Heart right ventricle (tissue), 16 donors: Measurements from ENCODE around the gene BNC2. TPM values are rescaled to one million over a fixed set of nuclear protein-coding genes. Genes with fewer than 3 reads are reported as not detected.

ENCODE experiments used
- ATAC-seq, 8 donors: fragments of 200-7000 bp; cut with Tn5 transposase; one replicate each; pipeline ENCODE4 v1.9.1; 2020; ENCODE audit warnings: mild to moderate bottlenecking in 8 of 8, moderate library complexity in 8 of 8, moderate number of reproducible peaks in 1 of 8
- DNase-seq, 2 donors: peaks; one replicate each; pipeline ENCODE4 v3.0.0-alpha.2; 2020
- H3K27ac ChIP-seq, 10 donors: fragments of 200-600 bp; sonication (generic) in 2 of 10; one replicate each; pipeline versions ENCODE4 v1.5.0 to v1.8.0; 2020 to 2022; ENCODE audit warnings: mild to moderate bottlenecking in 3 of 10
- H3K27me3 ChIP-seq, 7 donors: fragments of 200-600 bp; one replicate each; pipeline ENCODE4 v1.8.0; 2021 to 2022; ENCODE audit warnings: mild to moderate bottlenecking in 2 of 7
- H3K36me3 ChIP-seq, 9 donors: fragments of 200-600 bp; sonication (generic) in 1 of 9; one replicate each; pipeline versions ENCODE4 v1.5.0 to v1.8.0; 2020 to 2022; ENCODE audit warnings: mild to moderate bottlenecking in 2 of 9
- H3K4me1 ChIP-seq, 9 donors: fragments of 200-600 bp; sonication (generic) in 1 of 9; one replicate each; pipeline versions ENCODE4 v1.5.0 to v1.8.0; 2020 to 2022; ENCODE audit warnings: mild to moderate bottlenecking in 4 of 9
- H3K4me3 ChIP-seq, 10 donors: fragments of 200-600 bp; sonication (generic) in 2 of 10; one replicate each; pipeline versions ENCODE4 v1.5.0 to v1.8.0; 2020 to 2022; ENCODE audit warnings: mild to moderate bottlenecking in 7 of 10, moderate library complexity in 2 of 10
- H3K9me3 ChIP-seq, 11 donors: fragments of 200-600 bp in 10 of 11; sonication (generic) in 2 of 11; one replicate each; pipeline versions ENCODE4 v1.5.0 to v1.8.0; 2013 to 2022; ENCODE audit warnings: mild to moderate bottlenecking in 2 of 11, control low read depth in 1 of 11, moderate library complexity in 1 of 11
- WGBS, 2 donors: extraction: QIAGEN DNeasy Blood & Tissue Kit; methylation state at CpG; one replicate each; pipeline ENCODE4 v1.1.7; 2013; ENCODE audit warnings: inconsistent platforms in 1 of 2; 5-methylcytosine and 5-hydroxymethylcytosine counted together
- intact Hi-C, 10 donors: fragments of 100-400 bp; cut with DNase I; formaldehyde crosslinking; loops; one replicate each; pipeline versions ENCODE4 v1.11.1 to v1.14.2; 2022
- polyA plus RNA-seq, 2 donors: library from polyadenylated mRNA; stranded (reverse); fragments of 200-250 nt; gene quantifications; one replicate each; pipeline ENCODE4 v1.2.3, GENCODE V29; 2013
- total RNA-seq, 10 donors: library from RNA; stranded (reverse); fragmentation: NEBNext Ultra II Directional in 3 of 10; extraction: Animal tissue kit (Norgen Biotek cat#: 25700) in 3 of 10; gene quantifications; one replicate each; pipeline versions ENCODE4 v1.2.1 to v1.2.4, GENCODE V29; 2021 to 2023
- TF ChIP-seq, protein P1 (sequence below), 9 donors: fragments of 200-600 bp; sonication (generic) in 2 of 9; IDR thresholded peaks; one replicate each; pipeline versions ENCODE4 v1.5.0 to v1.8.0; 2021 to 2022; ENCODE audit warnings: antibody characterized with exemption in 9 of 9, mild to moderate bottlenecking in 5 of 9, moderate library complexity in 1 of 9
- donor health status: Arrhythmogenic right ventricular cardiomyopathy.
- donor health status: ischemic (EF 13 %, LVEDD 7.1; RV severe dilation, severe dysfunction).
- donor health status: healthy with polysubstance abuse.
- donor health status: DM: no; HTN: yes; CAD: no.
- donor health status: DM: no; HTN: no; CAD: no.
- donor health status: ischemic (EF 25% LVEDD 6.9; RV normal size, moderate dysfunction).
- donor health status: ischemic (EF 25% LVEDD 5.7; RV mildly dilated, moderate dysfunction).
- donor health status: healthy.
- donor health status: DM: yes; HTN: yes; CAD: no.
- donor health status: Ischemic cardiomyopathy.
- donor health status: ischemic (EF 35%, LVEDD 5.7; RV mildly dilated, moderate dysfunction).
- donor health status: nonischemic (EF 11% LVEDD 7.7; RV severe dilation, severe dysfunction).
- donor health status: DM: yes; HTN: yes; CAD: no.
- donor health status: PGD.
- donor health status: ischemic (EF 29% LVEDD 5.4; RV normal size, mild dysfunction).
- donor health status: nonischemic (EF 23%, LVEDD 6.1; RV moderate dilation, normal function).

Gene BNC2
- total and polyA plus RNA-seq, 12 donors: 0.49 to 7.3 (median 3.2) TPM

DNA sequence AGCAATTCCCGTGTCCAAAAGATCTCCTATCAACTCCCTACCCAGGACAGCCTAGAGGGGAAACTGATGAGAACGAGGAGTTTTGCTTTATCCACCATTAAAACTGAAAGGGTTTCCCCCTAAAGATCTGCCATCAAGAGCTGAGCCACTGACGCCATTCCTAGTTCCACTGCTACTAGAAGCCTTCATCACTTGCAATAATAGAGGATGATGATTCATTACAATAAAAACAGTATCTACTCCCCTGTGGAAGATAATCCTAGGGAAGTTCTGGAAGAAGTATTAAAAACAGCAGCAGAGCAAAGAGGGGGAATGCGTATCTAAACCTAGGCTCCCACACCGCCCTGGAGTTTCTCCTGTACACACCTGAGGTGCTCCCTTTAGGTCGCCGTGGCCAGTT lies 394.5 kb downstream of the BNC2 start:
- no peak overlapping the region for H3K4me3 ChIP-seq
- WGBS, 2 donors: 84% methylated on average over 7 of the region's 7 CpGs
- H3K4me1 ChIP-seq: no peaks in the 10 kb centered on the region
- no peak for ATAC-seq
- TF ChIP-seq, protein P1, sequence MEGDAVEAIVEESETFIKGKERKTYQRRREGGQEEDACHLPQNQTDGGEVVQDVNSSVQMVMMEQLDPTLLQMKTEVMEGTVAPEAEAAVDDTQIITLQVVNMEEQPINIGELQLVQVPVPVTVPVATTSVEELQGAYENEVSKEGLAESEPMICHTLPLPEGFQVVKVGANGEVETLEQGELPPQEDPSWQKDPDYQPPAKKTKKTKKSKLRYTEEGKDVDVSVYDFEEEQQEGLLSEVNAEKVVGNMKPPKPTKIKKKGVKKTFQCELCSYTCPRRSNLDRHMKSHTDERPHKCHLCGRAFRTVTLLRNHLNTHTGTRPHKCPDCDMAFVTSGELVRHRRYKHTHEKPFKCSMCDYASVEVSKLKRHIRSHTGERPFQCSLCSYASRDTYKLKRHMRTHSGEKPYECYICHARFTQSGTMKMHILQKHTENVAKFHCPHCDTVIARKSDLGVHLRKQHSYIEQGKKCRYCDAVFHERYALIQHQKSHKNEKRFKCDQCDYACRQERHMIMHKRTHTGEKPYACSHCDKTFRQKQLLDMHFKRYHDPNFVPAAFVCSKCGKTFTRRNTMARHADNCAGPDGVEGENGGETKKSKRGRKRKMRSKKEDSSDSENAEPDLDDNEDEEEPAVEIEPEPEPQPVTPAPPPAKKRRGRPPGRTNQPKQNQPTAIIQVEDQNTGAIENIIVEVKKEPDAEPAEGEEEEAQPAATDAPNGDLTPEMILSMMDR (IDR thresholded peaks at IDR 0.05): no peak
- DNase-seq: no peak
- H3K27me3 ChIP-seq: no peaks in the 10 kb centered on the region
- intact Hi-C loops: no loop called here
- H3K27ac ChIP-seq: no peak overlapping the region
- H3K9me3 ChIP-seq: no peaks in the 10 kb centered on the region
- H3K36me3 ChIP-seq: no peaks in the 10 kb centered on the region

DNA sequence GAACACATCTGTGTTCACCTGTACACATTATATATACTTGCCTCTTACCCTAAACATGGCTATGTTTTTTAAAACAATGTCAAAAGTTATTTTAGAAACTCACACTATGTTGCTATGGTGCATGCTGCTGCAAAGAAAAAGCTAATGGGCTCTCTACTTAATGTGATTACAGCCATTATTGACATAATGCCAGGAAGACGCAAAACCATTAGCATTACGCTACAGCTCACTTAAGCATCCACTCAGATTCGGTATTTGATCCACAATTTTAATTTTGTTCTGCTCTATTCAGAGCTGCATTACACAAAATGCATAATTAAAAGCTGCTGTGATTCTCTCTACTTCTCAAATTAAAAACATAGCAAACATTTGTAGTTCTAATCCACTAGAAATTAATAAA lies 395.2 kb downstream of the BNC2 start:
- DNase-seq (no peak), ATAC-seq (no peak)
- 89 to 94% methylated on average over 3 of the region's 3 CpGs for WGBS, 2 donors
- TF ChIP-seq, protein P1 (IDR thresholded peaks at IDR 0.05): no peak
- intact Hi-C loops: no loop called here
- Histone ChIP-seq H3K36me3 (no peaks in the 10 kb centered on the region), H3K4me3 (no peak overlapping the region), H3K9me3 (no peaks in the 10 kb centered on the region), H3K4me1 (no peaks in the 10 kb centered on the region), H3K27ac (no peak overlapping the region), H3K27me3 (no peaks in the 10 kb centered on the region)

DNA sequence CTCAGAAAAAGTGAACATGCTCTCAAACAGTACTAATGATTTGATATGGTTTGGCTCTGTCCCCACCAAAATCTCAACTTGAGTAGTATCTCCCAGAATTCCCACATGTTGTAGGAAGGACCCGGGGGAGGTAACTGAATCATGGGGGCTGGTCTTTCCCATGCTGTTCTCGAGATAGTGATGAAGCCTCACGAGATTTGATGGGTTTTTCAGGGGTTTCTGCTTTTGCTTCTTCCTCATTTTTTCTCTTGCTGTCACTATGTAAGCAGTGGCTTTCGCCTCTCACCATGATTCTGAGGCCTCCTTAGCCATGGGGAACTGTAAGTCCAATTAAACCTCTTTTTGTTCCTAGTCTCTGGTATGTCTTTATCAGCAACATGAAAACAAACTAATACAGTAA lies 401.3 kb downstream of the BNC2 start:
- no peaks in the 10 kb centered on the region for H3K4me1 ChIP-seq
- WGBS, 2 donors: 69 to 73% methylated on average over 4 of the region's 4 CpGs
- TF ChIP-seq, protein P1 (IDR thresholded peaks at IDR 0.05): no peak
- no peak overlapping the region for H3K27ac ChIP-seq
- no peaks in the 10 kb centered on the region for H3K9me3 ChIP-seq
- intact Hi-C loops: no loop called here
- DNase-seq (no peak), ATAC-seq (no peak)
- H3K4me3 ChIP-seq: no peak overlapping the region
- H3K27me3 ChIP-seq: no peaks in the 10 kb centered on the region
- H3K36me3 ChIP-seq: no peaks in the 10 kb centered on the region

DNA sequence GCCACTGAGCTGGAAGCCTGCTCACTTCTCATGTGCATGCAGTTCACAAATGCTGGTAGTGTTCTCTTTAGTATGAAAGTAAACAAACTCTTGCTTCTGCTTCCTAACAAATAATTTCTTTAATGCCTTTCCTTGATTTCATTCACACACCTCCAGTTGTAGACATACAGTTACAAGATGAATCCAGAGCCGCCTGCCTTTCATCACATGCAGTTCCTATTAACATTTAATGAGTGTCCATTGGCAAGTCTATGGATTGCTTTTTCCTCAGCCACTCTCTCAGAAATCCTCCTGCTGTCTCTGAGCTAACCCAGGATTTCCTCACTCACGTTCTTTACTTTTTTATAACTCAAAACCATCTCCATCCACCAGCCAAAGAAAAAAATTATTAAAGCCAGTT lies 408.6 kb downstream of the BNC2 start:
- TF ChIP-seq, protein P1 (IDR thresholded peaks at IDR 0.05): no peak
- no peaks in the 10 kb centered on the region for H3K36me3 ChIP-seq
- H3K27me3 ChIP-seq: peaks cover 0 to 4% (median 0%) of the 10 kb centered on the region in 7 donors
- 55 to 70% methylated on average over 2 of the region's 2 CpGs for WGBS, 2 donors
- H3K4me3 ChIP-seq: no peak overlapping the region
- H3K9me3 ChIP-seq: no peaks in the 10 kb centered on the region
- H3K27ac ChIP-seq: no peak overlapping the region
- no peaks in the 10 kb centered on the region for H3K4me1 ChIP-seq
- intact Hi-C loops: no loop called here
- ATAC-seq (no peak), DNase-seq (no peak)
